GM12891 (cell line): ENCODE measurements around the gene TMEM115.

Source experiments
- PAX5 ChIP-seq: IDR thresholded peaks from 2 replicates; pipeline ENCODE4 v1.6.1; 2011; ENCODE audit warnings: low read length, moderate library complexity, mild to moderate bottlenecking; ENCODE audit not compliant: insufficient read depth, severe bottlenecking
- POLR2A ChIP-seq: IDR thresholded peaks from 2 replicates; pipeline ENCODE4 v1.6.1; 2011; ENCODE audit warnings: low read depth, low read length, control low read depth
- POLR2AphosphoS5 ChIP-seq: IDR thresholded peaks from 2 replicates; pipeline ENCODE4 v1.6.1; 2011; ENCODE audit warnings: low read depth, low read length, control low read depth
- SPI1 ChIP-seq: IDR thresholded peaks from 2 replicates; pipeline ENCODE4 v1.6.1; 2011; ENCODE audit warnings: low read depth, low read length, control low read depth
- TAF1 ChIP-seq: IDR thresholded peaks from 2 replicates; pipeline ENCODE4 v1.6.1; 2011; ENCODE audit warnings: low read depth, low read length, control low read depth

GRCh38 chr3:50401978-50402595 is 42.8 kb upstream of the TMEM115 start:
- no peak for TF ChIP-seq POLR2AphosphoS5
- no peak for TF ChIP-seq POLR2A
- TF ChIP-seq TAF1, result no peak
- no peak for TF ChIP-seq SPI1
- no peak for TF ChIP-seq PAX5
